Duodenal mucosa (tissue), 2 donors: ENCODE measurements around the gene ENTPD3.

Source experiments
- H3K27ac ChIP-seq: one replicate; pipeline ENCODE4 v1.7.0; 2013; ENCODE audit warnings: low read depth, low read length
- H3K27me3 ChIP-seq, 2 donors: one replicate each; pipeline ENCODE4 v1.7.0; 2013; ENCODE audit warnings: low read length in 2 of 2, control low read depth in 1 of 2; ENCODE audit not compliant: insufficient read depth in 2 of 2, control insufficient read depth in 1 of 2
- H3K36me3 ChIP-seq, 2 donors: one replicate each; pipeline ENCODE4 v1.7.0; 2013; ENCODE audit warnings: low read length in 2 of 2, control low read depth in 1 of 2; ENCODE audit not compliant: insufficient read depth in 2 of 2, control insufficient read depth in 1 of 2
- H3K4me1 ChIP-seq, 2 donors: one replicate each; pipeline ENCODE4 v1.7.0; 2013; ENCODE audit warnings: low read length in 2 of 2, control low read depth in 1 of 2; ENCODE audit not compliant: insufficient read depth in 2 of 2, control insufficient read depth in 1 of 2
- H3K4me3 ChIP-seq, 2 donors: one replicate each; pipeline ENCODE4 v1.7.0; 2013; ENCODE audit warnings: low read length in 2 of 2, low read depth in 1 of 2
- H3K9ac ChIP-seq, 2 donors: one replicate each; pipeline ENCODE4 v1.7.0; 2013; ENCODE audit warnings: low read length in 2 of 2, low read depth in 1 of 2
- H3K9me3 ChIP-seq, 2 donors: one replicate each; pipeline ENCODE4 v1.7.0; 2013; ENCODE audit warnings: low read length in 2 of 2, control low read depth in 1 of 2; ENCODE audit not compliant: control insufficient read depth in 1 of 2

ENTPD3 gene, protein sequence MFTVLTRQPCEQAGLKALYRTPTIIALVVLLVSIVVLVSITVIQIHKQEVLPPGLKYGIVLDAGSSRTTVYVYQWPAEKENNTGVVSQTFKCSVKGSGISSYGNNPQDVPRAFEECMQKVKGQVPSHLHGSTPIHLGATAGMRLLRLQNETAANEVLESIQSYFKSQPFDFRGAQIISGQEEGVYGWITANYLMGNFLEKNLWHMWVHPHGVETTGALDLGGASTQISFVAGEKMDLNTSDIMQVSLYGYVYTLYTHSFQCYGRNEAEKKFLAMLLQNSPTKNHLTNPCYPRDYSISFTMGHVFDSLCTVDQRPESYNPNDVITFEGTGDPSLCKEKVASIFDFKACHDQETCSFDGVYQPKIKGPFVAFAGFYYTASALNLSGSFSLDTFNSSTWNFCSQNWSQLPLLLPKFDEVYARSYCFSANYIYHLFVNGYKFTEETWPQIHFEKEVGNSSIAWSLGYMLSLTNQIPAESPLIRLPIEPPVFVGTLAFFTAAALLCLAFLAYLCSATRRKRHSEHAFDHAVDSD

DNA sequence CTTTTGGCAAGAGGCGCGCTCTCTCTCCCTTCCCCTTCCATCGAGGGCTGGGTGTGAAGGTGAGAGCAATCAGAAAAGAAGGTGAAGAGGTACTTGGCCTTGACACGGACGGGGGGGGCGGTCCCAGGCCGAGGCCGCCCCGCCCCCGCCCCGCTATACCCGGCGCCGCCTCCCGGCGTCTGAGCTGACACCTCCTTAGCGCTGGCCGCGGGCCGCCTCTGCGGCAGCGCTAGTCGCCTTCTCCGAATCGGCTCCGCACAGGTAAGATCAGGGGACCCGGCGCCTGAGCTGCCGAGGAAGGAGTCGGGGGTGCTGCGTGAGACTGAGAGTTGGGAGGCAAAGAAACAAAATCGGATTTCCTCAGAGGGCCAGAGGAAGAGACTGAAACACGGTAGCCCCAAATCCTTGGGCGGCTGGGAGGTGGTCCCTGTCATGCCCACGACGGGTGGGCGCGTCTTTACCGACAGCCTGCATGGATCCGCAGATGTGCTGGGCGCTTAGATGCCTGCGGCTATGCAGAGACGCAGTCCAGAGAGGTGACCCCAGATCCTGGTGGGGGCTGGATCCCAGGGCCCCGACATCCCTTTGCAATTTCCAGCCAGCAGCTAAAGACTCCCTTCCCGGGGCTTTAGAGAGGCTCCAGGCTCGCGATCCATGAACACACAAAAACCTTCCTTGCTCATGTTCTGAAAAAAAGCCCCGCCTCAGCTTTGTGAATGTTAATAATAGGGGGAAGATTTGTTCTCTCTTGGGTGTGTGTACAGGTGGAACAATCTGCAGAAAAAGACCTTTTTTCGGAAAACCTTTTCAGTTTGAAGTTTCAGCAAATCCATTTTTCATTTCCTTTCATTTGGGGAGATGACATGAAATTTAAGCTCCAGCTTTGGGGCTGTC, at the start of gene ENTPD3:
Gene ENTPD3, plus strand, starts transcription at position 184 of the 894 bp plus-strand sequence. CDS start 874 bp downstream, outside the sequence.
- Histone ChIP-seq H3K4me1 (peaks cover 4 to 7% of the 10 kb centered on the region in 2 donors), H3K36me3 (no peaks in the 10 kb centered on the region), H3K27ac (no peak within 1 kb of the TSS), H3K9me3 (no peaks in the 10 kb centered on the region), H3K27me3 (peaks cover 3 to 17% of the 10 kb centered on the region in 2 donors), H3K4me3 (peak within 1 kb of the TSS; percentile 64 to 71), H3K9ac (peak within 1 kb of the TSS in 1 of 2 donors; percentile 9)

DNA sequence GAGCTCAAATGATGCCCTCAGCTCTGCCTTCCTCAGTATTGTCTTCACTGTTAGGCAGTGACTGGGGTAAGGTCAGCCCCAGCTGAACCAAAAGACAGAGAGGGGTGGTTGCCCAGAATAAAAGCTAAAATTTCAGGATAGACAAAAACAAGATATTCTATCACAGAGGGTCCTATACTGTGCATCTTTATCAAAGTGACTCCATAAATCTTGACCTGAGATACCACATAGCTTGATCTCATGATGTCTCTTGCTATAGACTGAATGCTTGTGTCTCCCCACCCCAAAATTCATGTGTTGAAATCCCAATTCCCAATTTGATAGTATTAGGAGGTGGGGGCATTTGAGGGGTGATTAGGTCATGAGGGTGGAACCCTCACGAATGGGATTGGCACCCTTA, 47.1 kb upstream of the ENTPD3 start:
- Histone ChIP-seq H3K4me3 (no peak overlapping the region), H3K36me3 (no peaks in the 10 kb centered on the region), H3K4me1 (no peaks in the 10 kb centered on the region), H3K27ac (no peak overlapping the region), H3K9ac (no peak overlapping the region), H3K27me3 (no peaks in the 10 kb centered on the region), H3K9me3 (no peaks in the 10 kb centered on the region)

DNA sequence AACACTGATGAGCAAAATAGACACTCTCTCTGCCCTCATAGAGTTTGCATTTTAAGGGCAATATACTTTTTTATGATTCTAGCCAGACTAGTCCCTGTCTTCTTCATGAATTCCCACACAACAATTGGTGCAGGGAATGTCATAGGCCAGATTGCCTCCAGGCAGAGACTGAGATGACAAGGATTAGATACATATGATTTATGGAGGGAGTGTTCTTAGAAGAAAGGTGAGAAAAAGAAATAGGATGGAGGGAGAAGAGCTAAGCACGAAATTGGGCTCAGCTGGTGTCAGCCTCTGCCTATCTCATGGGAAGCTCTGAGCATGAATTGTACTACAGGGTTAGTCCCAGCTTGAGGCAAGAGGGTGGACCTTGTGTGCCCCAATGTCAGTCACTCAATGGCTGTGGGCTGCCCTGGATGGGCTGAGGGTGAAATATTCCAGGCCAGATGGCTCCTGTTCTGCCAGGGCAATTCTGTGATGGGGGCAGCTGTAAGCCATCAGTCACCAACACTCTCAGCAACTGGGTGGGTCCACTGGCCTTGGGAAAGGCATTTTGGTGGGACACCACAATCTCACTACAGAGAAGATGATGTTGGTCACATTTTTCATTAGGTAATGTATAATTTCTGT, 46.3 kb upstream of the ENTPD3 start:
- no peaks in the 10 kb centered on the region for H3K36me3 ChIP-seq
- H3K27me3 ChIP-seq = no peaks in the 10 kb centered on the region
- no peaks in the 10 kb centered on the region for H3K4me1 ChIP-seq
- no peak overlapping the region for H3K4me3 ChIP-seq
- H3K9ac ChIP-seq = no peak overlapping the region
- no peak overlapping the region for H3K27ac ChIP-seq
- H3K9me3 ChIP-seq = no peaks in the 10 kb centered on the region

GRCh38 chr3:40341671-40342070, 45.3 kb upstream of the ENTPD3 start:
- H3K9me3 ChIP-seq = no peaks in the 10 kb centered on the region

DNA sequence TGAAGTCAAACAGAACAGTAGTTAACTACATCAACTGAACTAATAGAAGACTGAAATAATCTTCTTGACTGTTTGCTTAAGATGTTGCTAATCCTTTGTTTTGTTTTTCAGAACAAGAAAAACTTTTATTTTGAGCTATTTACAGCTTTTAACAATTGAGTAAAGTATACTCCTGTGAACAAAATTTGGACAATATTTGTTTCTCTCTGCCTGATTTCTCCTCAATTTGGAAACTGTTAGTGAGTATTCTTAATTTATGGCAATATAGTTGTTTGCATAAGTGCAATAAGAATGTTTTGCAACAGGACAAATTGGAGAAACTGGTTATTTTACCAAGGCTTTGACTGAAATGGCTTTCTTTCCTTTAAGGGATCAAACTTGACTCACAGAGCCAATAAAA, 36.5 kb upstream of the ENTPD3 start:
- Histone ChIP-seq H3K36me3 (no peaks in the 10 kb centered on the region), H3K4me1 (no peaks in the 10 kb centered on the region), H3K9me3 (no peaks in the 10 kb centered on the region)

More at GRCh38 chr3:40341671-40342070, 45.3 kb upstream of the ENTPD3 start:
- Histone ChIP-seq H3K27ac (no peak overlapping the region), H3K27me3 (no peaks in the 10 kb centered on the region), H3K36me3 (no peaks in the 10 kb centered on the region), H3K4me1 (no peaks in the 10 kb centered on the region), H3K9ac (no peak overlapping the region), H3K4me3 (no peak overlapping the region)

GRCh38 chr3:40355410-40355809, 31.6 kb upstream of the ENTPD3 start:
- H3K27me3 ChIP-seq = peaks cover 0 to 5% of the 10 kb centered on the region in 2 donors
- H3K36me3 ChIP-seq = no peaks in the 10 kb centered on the region
- peaks cover 0 to 3% of the 10 kb centered on the region in 2 donors for H3K9me3 ChIP-seq
- no peaks in the 10 kb centered on the region for H3K4me1 ChIP-seq
- H3K9ac ChIP-seq = no peak overlapping the region
- no peak overlapping the region for H3K4me3 ChIP-seq
- H3K27ac ChIP-seq = no peak overlapping the region

More for the DNA sequence above, 36.5 kb upstream of the ENTPD3 start:
- H3K27ac ChIP-seq = no peak overlapping the region
- no peak overlapping the region for H3K4me3 ChIP-seq
- H3K9ac ChIP-seq = no peak overlapping the region
- peaks cover 0 to 5% of the 10 kb centered on the region in 2 donors for H3K27me3 ChIP-seq

GRCh38 chr3:40358454-40358853, 28.5 kb upstream of the ENTPD3 start:
- Histone ChIP-seq H3K9me3 (peaks cover 0 to 3% of the 10 kb centered on the region in 2 donors), H3K4me1 (no peaks in the 10 kb centered on the region), H3K27ac (no peak overlapping the region), H3K9ac (no peak overlapping the region), H3K27me3 (peaks cover 0 to 5% of the 10 kb centered on the region in 2 donors), H3K36me3 (no peaks in the 10 kb centered on the region), H3K4me3 (no peak overlapping the region)

DNA sequence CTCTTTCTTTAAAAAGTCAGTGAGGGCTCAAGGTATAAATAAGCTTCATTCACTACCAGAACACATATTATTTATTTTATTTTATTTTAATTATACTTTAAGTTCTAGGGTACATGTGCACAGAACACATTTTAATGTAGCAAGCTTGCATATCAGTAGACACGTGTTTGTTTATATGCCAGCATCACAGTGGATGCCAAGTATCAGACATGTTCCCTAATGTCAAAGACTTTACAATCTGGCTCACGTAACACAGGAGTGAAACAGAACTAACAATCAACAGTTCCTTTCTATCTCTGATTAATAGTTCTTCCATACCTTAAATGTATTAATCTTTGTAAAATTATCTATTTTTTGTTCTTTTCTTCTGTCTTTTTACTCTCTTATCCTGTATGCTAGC, 23.3 kb upstream of the ENTPD3 start:
- peaks cover 0 to 2% of the 10 kb centered on the region in 2 donors for H3K9me3 ChIP-seq
- no peak overlapping the region for H3K27ac ChIP-seq
- no peaks in the 10 kb centered on the region for H3K4me1 ChIP-seq
- no peak overlapping the region for H3K4me3 ChIP-seq
- no peak overlapping the region for H3K9ac ChIP-seq
- H3K27me3 ChIP-seq = no peaks in the 10 kb centered on the region
- H3K36me3 ChIP-seq = no peaks in the 10 kb centered on the region

- Histone ChIP-seq H3K9ac (no peak overlapping the region), H3K27me3 (no peaks in the 10 kb centered on the region), H3K9me3 (no peaks in the 10 kb centered on the region), H3K36me3 (no peaks in the 10 kb centered on the region), H3K4me1 (no peaks in the 10 kb centered on the region), H3K27ac (no peak overlapping the region), H3K4me3 (no peak overlapping the region)
Measured at GRCh38 chr3:40366203-40367162, 20.5 kb upstream of the ENTPD3 start.
